OCI-LY3 (cell line): ENCODE results near the gene STC2.

Experiments used
- CTCF ChIP-seq: fragments of 200-600, 300-600 bp; sonication (generic); IDR thresholded peaks from 2 replicates; pipeline ENCODE4 v1.5.1; 2014; ENCODE audit warnings: antibody characterized with exemption, low read length, low read depth
- EZH2phosphoT487 ChIP-seq: fragments of 200-600 bp; shearing (Covaris generic); IDR thresholded peaks from 2 replicates; pipeline ENCODE4 v1.6.1; 2018; ENCODE audit warnings: antibody characterized with exemption, mixed run types, low read depth

- TF ChIP-seq CTCF: no peak
- no peak for TF ChIP-seq EZH2phosphoT487
These were observed 37.6 kb downstream of the STC2 start for GRCh38 chr5:173290477-173291131.
